GM12878 (cell line): ENCODE measurements around the gene SIGLEC14. TPM values are rescaled to one million over a fixed set of nuclear protein-coding genes. Genes with fewer than 3 reads are reported as not detected.

Source experiments
- ATAC-seq: fragments of 200-7000 bp; cut with Tn5 transposase; 3 replicates; pipeline ENCODE4 v1.9.1; 2020; ENCODE audit warnings: mild to moderate bottlenecking, moderate library complexity
- BruUV-seq: library from RNA; stranded (reverse); fragments of 400-500 nt; replicated peaks from 2 replicates; lab custom pipeline; 2021; lab: Mats Ljungman, UMichigan
- CTCF ChIA-PET: fragments of 300-600 bp; sonication (Branson Sonifier 250); formaldehyde crosslinking; extraction: SDS; loops from one replicate; lab custom pipeline; 2021; ENCODE audit warnings: inconsistent platforms; lab: Yijun Ruan, JAX
- POLR2A ChIA-PET: fragments of 350-600 bp; formaldehyde crosslinking; extraction: SDS; loops from one replicate; lab custom pipeline; 2021; ENCODE audit warnings: inconsistent platforms; lab: Charles Lee
- RAD21 ChIA-PET: fragments of 300-600 bp; sonication (Branson Sonifier 250); formaldehyde crosslinking; loops from one replicate; lab custom pipeline; 2023; ENCODE audit warnings: antibody characterized with exemption; ENCODE audit not compliant: unreplicated experiment; lab: Charles Lee
- SMC1A ChIA-PET: fragments of 300-600 bp; sonication (Branson Sonifier 250); formaldehyde crosslinking; loops from one replicate; lab custom pipeline; 2023; ENCODE audit not compliant: unreplicated experiment, uncharacterized antibody; lab: Charles Lee
- DNase-seq: peaks from one replicate; pipeline ENCODE4 v3.0.0-alpha.2; 2011; ENCODE audit warnings: low read depth, low spot score
- FAIRE-seq: peaks from 3 replicates; lab custom pipeline; 2011; peaks lifted over from hg19 to GRCh38; lab: Jason Lieb, UNC
- H2AFZ ChIP-seq: 2 replicates; pipeline ENCODE4 v1.6.0; 2011; ENCODE audit warnings: low read depth, low read length, control low read depth; ENCODE audit not compliant: control insufficient read depth
- H3K27ac ChIP-seq: 2 replicates; pipeline ENCODE4 v1.5.1; 2011; ENCODE audit warnings: control low read depth; ENCODE audit not compliant: control insufficient read depth, insufficient read depth
- H3K27me3 ChIP-seq, 2 experiments: replicated peaks in 1 of 2; 2 replicates each; pipeline versions ENCODE4 v1.6.0 to v1.6.1; 2011; ENCODE audit warnings: low read length in 1 of 2; ENCODE audit not compliant: control insufficient read depth in 2 of 2, insufficient read depth in 2 of 2
- H3K36me3 ChIP-seq, 2 experiments: 2 replicates each; pipeline ENCODE4 v1.5.1; 2011; ENCODE audit warnings: low read length in 1 of 2; ENCODE audit not compliant: control insufficient read depth in 2 of 2, insufficient read depth in 2 of 2
- H3K4me1 ChIP-seq: 2 replicates; pipeline ENCODE4 v1.6.1; 2011; ENCODE audit warnings: mild to moderate bottlenecking, low read length, moderate library complexity, mixed read lengths; ENCODE audit not compliant: control insufficient read depth, insufficient read depth
- H3K4me2 ChIP-seq: 2 replicates; pipeline ENCODE4 v1.6.0; 2011; ENCODE audit warnings: control low read depth; ENCODE audit not compliant: control insufficient read depth, insufficient read depth
- H3K4me3 ChIP-seq: fragments of 200-600 bp; sonication (generic); 2 replicates; pipeline ENCODE4 v1.5.1; 2016
- H3K79me2 ChIP-seq: 2 replicates; pipeline ENCODE4 v1.6.0; 2011; ENCODE audit warnings: low read length; ENCODE audit not compliant: control insufficient read depth, insufficient read depth
- H3K9ac ChIP-seq: 2 replicates; pipeline ENCODE4 v1.8.0; 2011; ENCODE audit warnings: low read length, control low read depth, mixed read lengths; ENCODE audit not compliant: control insufficient read depth, insufficient read depth
- H3K9me3 ChIP-seq: replicated peaks from 3 replicates; pipeline ENCODE4 v1.5.1; 2011; ENCODE audit warnings: mild to moderate bottlenecking, low read length; ENCODE audit not compliant: control insufficient read depth, insufficient read depth
- H4K20me1 ChIP-seq: 2 replicates; pipeline ENCODE4 v1.6.0; 2011; ENCODE audit not compliant: control insufficient read depth, insufficient read depth
- FOXK2 ChIP-seq: fragments of 450-650 bp; IDR thresholded peaks from 2 replicates; pipeline ENCODE4 v1.6.1; 2017; ENCODE audit warnings: mild to moderate bottlenecking, moderate library complexity
- GABPA ChIP-seq: IDR thresholded peaks from 2 replicates; pipeline ENCODE4 v1.6.1; 2014; ENCODE audit warnings: antibody characterized with exemption, low read depth, mild to moderate bottlenecking, inconsistent platforms
- HDAC2 ChIP-seq: fragments of 200-600 bp; sonication (generic); IDR thresholded peaks from 2 replicates; pipeline ENCODE4 v1.6.1; 2017
- IKZF1 ChIP-seq: fragments of 450-650 bp; conservative IDR thresholded peaks from 2 replicates; pipeline ENCODE4 v1.6.1; 2017; ENCODE audit warnings: antibody characterized with exemption, mild to moderate bottlenecking
- SMARCA5 ChIP-seq: fragments of 450-650 bp; IDR thresholded peaks from 2 replicates; pipeline ENCODE4 v1.6.1; 2017; ENCODE audit warnings: mild to moderate bottlenecking
- TARDBP ChIP-seq: IDR thresholded peaks from 2 replicates; pipeline ENCODE4 v1.6.1; 2016; ENCODE audit warnings: borderline replicate concordance
- YY1 ChIP-seq: IDR thresholded peaks from 2 replicates; pipeline ENCODE4 v1.6.1; 2011; ENCODE audit warnings: low read depth, mild to moderate bottlenecking, low read length
- WGBS: methylation state at CpG from one replicate; pipeline ENCODE4 v1.1.6; 2016; ENCODE audit warnings: low lambda C conversion rate; ENCODE audit not compliant: insufficient replicate concordance, insufficient coverage; ENCODE audit errors: missing lambda C conversion rate; 5-methylcytosine and 5-hydroxymethylcytosine counted together
- in situ Hi-C: fragments of 300-500 bp; cut with MboI; formaldehyde crosslinking; loops from 9 replicates; pipeline ENCODE4 v1.14.3; 2018; ENCODE audit warnings: mixed read lengths
- intact Hi-C: fragments of 100-400 bp; cut with micrococcal nuclease; formaldehyde crosslinking; loops from one replicate; pipeline ENCODE4 v1.14.2; 2022; ENCODE audit not compliant: unreplicated experiment
- polyA plus RNA-seq, 11 experiments: library from polyadenylated mRNA; depleted of rRNA in 4 of 11; unstranded in 6 of 11; stranded (reverse) in 5 of 11; fragments of >200 nt; fragmentation: Nextera tagmentation in 4 of 11; fragmentation: Illumina TruSeq in 1 of 11; extraction: Ambion mirVana in 4 of 11; extraction: Trizol in 1 of 11; gene quantifications; 1 replicate in 1 of 11; 2 replicates in 10 of 11; pipeline versions ENCODE4 v1.2.1 to v1.2.3, GENCODE V29; 2011 to 2016; ENCODE audit warnings: inconsistent platforms in 2 of 11, missing spikeins in 2 of 11, low read depth in 1 of 11
- total RNA-seq, 4 experiments: library from RNA; depleted of rRNA in 3 of 4; stranded (reverse); fragments of >200 nt in 3 of 4; fragmentation: Illumina TruSeq in 1 of 4; extraction: Trizol in 1 of 4; gene quantifications; 2 replicates each; pipeline versions ENCODE4 v1.2.1 to v1.2.3, GENCODE V29; 2013 to 2021
- TF ChIP-seq, protein P1 (sequence below): fragments of 450-650 bp; IDR thresholded peaks from 2 replicates; pipeline ENCODE4 v1.6.1; 2018; ENCODE audit warnings: mild to moderate bottlenecking, low read depth, moderate library complexity; ENCODE audit not compliant: partially characterized antibody
- TF ChIP-seq, protein P2 (sequence below): IDR thresholded peaks from 2 replicates; pipeline ENCODE4 v1.6.1; 2011; ENCODE audit warnings: borderline replicate concordance, low read depth, mild to moderate bottlenecking, moderate library complexity, mixed read lengths, low read length; ENCODE audit not compliant: insufficient read depth; ENCODE audit errors: extremely low read length
- TF ChIP-seq, protein P3 (sequence below): fragments of 450-650 bp; IDR thresholded peaks from 2 replicates; pipeline ENCODE4 v1.6.1; 2016; ENCODE audit warnings: mild to moderate bottlenecking, moderate library complexity, borderline replicate concordance
- TF ChIP-seq, protein P4 (sequence below): fragments of 450-650 bp; IDR thresholded peaks from 2 replicates; pipeline ENCODE4 v1.6.1; 2014; ENCODE audit warnings: mild to moderate bottlenecking
- TF ChIP-seq, protein P5 (sequence below): IDR thresholded peaks from 2 replicates; pipeline ENCODE4 v1.6.1; 2011; ENCODE audit warnings: borderline replicate concordance, low read depth, mild to moderate bottlenecking, moderate library complexity, low read length; ENCODE audit not compliant: insufficient read depth, poor library complexity, severe bottlenecking

The SIGLEC14 gene
- total and polyA plus RNA-seq, 10 of the 15 experiments (the other 5 are each of a cell fraction or from before 2014, with no cell fraction given) = 0.57 to 8.4 (median 4.6) TPM

DNA sequence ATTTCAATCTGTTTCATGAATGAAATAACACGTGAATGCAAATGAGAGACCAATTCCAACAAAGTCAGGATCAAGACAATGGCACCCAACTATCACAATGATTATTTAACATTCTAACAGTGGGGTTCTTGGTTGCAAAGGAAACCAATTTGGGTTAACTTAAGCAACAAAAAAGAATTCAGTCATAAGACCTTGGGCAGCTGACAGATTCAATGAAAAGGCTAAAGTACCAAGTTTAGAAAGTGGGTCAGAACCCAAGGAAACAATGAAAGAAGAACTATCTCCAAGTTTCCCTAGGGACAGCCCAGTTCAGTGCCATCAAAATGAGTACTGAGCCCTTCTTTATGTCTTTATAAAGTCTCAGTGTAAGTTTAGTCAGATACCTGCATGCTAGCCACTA lies 17.5 kb upstream of the SIGLEC14 start:
- ChIA-PET RAD21 (no interaction called here), POLR2A (no interaction called here), CTCF (interaction anchor here (1.1 to 10.4 kb wide), 2 partner anchors 12 to 193 kb away, joined by 4 to 281 read pairs; no protein-coding TSS in a partner anchor), SMC1A (interaction anchor here (1.1 kb wide), 1 partner anchor 11 kb away, joined by 3 read pairs; no protein-coding TSS in a partner anchor)
- no peak overlapping the region for H3K9ac ChIP-seq
- 0% methylated on average over 1 of the region's 1 CpG for WGBS
- no peak overlapping the region for H3K27ac ChIP-seq
- H3K9me3 ChIP-seq = no peaks in the 10 kb centered on the region
- H4K20me1 ChIP-seq = no peaks in the 10 kb centered on the region
- H3K36me3 ChIP-seq = no peaks in the 10 kb centered on the region
- no peaks in the 10 kb centered on the region for H3K4me1 ChIP-seq
- FAIRE-seq (no peak), ATAC-seq (no peak), DNase-seq (no peak)
- H3K27me3 ChIP-seq = no peaks in the 10 kb centered on the region
- H2AFZ ChIP-seq = no peak overlapping the region
- in situ Hi-C loops = loop anchor here (5.0 kb wide), 1 partner anchor 327 kb away; no protein-coding TSS in a partner anchor
- H3K4me2 ChIP-seq = no peak overlapping the region
- H3K79me2 ChIP-seq = no peaks in the 10 kb centered on the region
- no TSS peak for BruUV-seq
- H3K4me3 ChIP-seq = no peak overlapping the region
- intact Hi-C loops = no loop called here
- TF ChIP-seq TARDBP = no peak
- TF ChIP-seq, protein P1, sequence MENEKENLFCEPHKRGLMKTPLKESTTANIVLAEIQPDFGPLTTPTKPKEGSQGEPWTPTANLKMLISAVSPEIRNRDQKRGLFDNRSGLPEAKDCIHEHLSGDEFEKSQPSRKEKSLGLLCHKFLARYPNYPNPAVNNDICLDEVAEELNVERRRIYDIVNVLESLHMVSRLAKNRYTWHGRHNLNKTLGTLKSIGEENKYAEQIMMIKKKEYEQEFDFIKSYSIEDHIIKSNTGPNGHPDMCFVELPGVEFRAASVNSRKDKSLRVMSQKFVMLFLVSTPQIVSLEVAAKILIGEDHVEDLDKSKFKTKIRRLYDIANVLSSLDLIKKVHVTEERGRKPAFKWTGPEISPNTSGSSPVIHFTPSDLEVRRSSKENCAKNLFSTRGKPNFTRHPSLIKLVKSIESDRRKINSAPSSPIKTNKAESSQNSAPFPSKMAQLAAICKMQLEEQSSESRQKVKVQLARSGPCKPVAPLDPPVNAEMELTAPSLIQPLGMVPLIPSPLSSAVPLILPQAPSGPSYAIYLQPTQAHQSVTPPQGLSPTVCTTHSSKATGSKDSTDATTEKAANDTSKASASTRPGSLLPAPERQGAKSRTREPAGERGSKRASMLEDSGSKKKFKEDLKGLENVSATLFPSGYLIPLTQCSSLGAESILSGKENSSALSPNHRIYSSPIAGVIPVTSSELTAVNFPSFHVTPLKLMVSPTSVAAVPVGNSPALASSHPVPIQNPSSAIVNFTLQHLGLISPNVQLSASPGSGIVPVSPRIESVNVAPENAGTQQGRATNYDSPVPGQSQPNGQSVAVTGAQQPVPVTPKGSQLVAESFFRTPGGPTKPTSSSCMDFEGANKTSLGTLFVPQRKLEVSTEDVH = no peak
- TF ChIP-seq SMARCA5 = no peak
- TF ChIP-seq, protein P2, sequence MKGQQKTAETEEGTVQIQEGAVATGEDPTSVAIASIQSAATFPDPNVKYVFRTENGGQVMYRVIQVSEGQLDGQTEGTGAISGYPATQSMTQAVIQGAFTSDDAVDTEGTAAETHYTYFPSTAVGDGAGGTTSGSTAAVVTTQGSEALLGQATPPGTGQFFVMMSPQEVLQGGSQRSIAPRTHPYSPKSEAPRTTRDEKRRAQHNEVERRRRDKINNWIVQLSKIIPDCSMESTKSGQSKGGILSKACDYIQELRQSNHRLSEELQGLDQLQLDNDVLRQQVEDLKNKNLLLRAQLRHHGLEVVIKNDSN = no peak
- TF ChIP-seq GABPA = no peak
- TF ChIP-seq HDAC2 = no peak
- TF ChIP-seq YY1 = no peak
- TF ChIP-seq, protein P3, sequence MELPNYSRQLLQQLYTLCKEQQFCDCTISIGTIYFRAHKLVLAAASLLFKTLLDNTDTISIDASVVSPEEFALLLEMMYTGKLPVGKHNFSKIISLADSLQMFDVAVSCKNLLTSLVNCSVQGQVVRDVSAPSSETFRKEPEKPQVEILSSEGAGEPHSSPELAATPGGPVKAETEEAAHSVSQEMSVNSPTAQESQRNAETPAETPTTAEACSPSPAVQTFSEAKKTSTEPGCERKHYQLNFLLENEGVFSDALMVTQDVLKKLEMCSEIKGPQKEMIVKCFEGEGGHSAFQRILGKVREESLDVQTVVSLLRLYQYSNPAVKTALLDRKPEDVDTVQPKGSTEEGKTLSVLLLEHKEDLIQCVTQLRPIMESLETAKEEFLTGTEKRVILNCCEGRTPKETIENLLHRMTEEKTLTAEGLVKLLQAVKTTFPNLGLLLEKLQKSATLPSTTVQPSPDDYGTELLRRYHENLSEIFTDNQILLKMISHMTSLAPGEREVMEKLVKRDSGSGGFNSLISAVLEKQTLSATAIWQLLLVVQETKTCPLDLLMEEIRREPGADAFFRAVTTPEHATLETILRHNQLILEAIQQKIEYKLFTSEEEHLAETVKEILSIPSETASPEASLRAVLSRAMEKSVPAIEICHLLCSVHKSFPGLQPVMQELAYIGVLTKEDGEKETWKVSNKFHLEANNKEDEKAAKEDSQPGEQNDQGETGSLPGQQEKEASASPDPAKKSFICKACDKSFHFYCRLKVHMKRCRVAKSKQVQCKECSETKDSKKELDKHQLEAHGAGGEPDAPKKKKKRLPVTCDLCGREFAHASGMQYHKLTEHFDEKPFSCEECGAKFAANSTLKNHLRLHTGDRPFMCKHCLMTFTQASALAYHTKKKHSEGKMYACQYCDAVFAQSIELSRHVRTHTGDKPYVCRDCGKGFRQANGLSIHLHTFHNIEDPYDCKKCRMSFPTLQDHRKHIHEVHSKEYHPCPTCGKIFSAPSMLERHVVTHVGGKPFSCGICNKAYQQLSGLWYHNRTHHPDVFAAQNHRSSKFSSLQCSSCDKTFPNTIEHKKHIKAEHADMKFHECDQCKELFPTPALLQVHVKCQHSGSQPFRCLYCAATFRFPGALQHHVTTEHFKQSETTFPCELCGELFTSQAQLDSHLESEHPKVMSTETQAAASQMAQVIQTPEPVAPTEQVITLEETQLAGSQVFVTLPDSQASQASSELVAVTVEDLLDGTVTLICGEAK = no peak
- TF ChIP-seq IKZF1 = no peak
- TF ChIP-seq, protein P4, sequence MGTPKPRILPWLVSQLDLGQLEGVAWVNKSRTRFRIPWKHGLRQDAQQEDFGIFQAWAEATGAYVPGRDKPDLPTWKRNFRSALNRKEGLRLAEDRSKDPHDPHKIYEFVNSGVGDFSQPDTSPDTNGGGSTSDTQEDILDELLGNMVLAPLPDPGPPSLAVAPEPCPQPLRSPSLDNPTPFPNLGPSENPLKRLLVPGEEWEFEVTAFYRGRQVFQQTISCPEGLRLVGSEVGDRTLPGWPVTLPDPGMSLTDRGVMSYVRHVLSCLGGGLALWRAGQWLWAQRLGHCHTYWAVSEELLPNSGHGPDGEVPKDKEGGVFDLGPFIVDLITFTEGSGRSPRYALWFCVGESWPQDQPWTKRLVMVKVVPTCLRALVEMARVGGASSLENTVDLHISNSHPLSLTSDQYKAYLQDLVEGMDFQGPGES = no peak
- TF ChIP-seq, protein P5, sequence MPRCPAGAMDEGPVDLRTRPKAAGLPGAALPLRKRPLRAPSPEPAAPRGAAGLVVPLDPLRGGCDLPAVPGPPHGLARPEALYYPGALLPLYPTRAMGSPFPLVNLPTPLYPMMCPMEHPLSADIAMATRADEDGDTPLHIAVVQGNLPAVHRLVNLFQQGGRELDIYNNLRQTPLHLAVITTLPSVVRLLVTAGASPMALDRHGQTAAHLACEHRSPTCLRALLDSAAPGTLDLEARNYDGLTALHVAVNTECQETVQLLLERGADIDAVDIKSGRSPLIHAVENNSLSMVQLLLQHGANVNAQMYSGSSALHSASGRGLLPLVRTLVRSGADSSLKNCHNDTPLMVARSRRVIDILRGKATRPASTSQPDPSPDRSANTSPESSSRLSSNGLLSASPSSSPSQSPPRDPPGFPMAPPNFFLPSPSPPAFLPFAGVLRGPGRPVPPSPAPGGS = no peak
- TF ChIP-seq FOXK2 = no peak
